Astrocyte (in vitro differentiated cells and primary cell): ENCODE results near the gene GIPC2.

Experiments used
- EZH2 ChIP-seq: IDR thresholded peaks from 2 replicates; pipeline ENCODE4 v1.6.1; 2012; ENCODE audit warnings: mild to moderate bottlenecking, low read length, inconsistent platforms; ENCODE audit not compliant: insufficient read depth
- TF ChIP-seq, protein P1 (sequence below): IDR thresholded peaks from 2 replicates; pipeline ENCODE4 v1.5.1; 2011; ENCODE audit warnings: low read depth, mild to moderate bottlenecking, inconsistent platforms, low read length, moderate library complexity; ENCODE audit not compliant: insufficient read depth

DNA sequence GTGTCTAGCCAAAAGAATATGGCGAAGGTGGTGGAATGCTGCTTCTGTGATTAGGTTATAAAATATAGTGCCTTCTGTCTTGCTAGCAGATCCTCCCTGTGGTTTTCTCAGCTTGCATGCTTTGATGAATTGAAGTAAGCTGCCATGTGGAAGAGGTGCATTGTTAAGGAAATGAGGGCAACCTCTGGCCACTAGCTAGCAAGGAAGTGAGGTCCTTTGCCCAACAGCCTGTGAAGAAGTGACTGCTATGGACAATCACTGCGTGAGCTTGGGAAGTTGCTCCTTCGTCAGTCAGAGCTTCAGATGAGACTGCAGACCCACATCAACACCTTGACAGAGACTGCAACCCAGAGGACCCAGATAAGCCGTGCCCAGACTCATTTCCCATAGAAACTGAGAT is 109.4 kb downstream of the GIPC2 start:
- no peak for TF ChIP-seq EZH2
- TF ChIP-seq, protein P1, sequence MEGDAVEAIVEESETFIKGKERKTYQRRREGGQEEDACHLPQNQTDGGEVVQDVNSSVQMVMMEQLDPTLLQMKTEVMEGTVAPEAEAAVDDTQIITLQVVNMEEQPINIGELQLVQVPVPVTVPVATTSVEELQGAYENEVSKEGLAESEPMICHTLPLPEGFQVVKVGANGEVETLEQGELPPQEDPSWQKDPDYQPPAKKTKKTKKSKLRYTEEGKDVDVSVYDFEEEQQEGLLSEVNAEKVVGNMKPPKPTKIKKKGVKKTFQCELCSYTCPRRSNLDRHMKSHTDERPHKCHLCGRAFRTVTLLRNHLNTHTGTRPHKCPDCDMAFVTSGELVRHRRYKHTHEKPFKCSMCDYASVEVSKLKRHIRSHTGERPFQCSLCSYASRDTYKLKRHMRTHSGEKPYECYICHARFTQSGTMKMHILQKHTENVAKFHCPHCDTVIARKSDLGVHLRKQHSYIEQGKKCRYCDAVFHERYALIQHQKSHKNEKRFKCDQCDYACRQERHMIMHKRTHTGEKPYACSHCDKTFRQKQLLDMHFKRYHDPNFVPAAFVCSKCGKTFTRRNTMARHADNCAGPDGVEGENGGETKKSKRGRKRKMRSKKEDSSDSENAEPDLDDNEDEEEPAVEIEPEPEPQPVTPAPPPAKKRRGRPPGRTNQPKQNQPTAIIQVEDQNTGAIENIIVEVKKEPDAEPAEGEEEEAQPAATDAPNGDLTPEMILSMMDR: no peak
